K562 (cell line): ENCODE measurements around the gene ZFAND6. TPM values are rescaled to one million over a fixed set of nuclear protein-coding genes. Genes with fewer than 3 reads are reported as not detected.

Experiments used
- ASH1L ChIP-seq: fragments of 450-650 bp; IDR thresholded peaks from 2 replicates; pipeline ENCODE4 v1.6.1; 2018; ENCODE audit warnings: borderline replicate concordance, mild to moderate bottlenecking, low read depth; ENCODE audit not compliant: partially characterized antibody
- CHD2 ChIP-seq: IDR thresholded peaks from 2 replicates; pipeline ENCODE4 v1.6.1; 2011; ENCODE audit warnings: low read depth, low read length
- ESRRA ChIP-seq: fragments of 450-650 bp; IDR thresholded peaks from 2 replicates; pipeline ENCODE4 v1.6.1; 2014; ENCODE audit warnings: low read depth, mild to moderate bottlenecking, moderate library complexity, borderline replicate concordance
- GABPA ChIP-seq: fragments of 200-800 bp; sonication (Bioruptor generic); conservative IDR thresholded peaks from 2 replicates; pipeline ENCODE4 v1.6.1; 2016; ENCODE audit warnings: low read depth, missing genetic modification characterization, missing compliant biosample characterization
- HES1 ChIP-seq: fragments of 450-650 bp; IDR thresholded peaks from 2 replicates; pipeline ENCODE4 v1.6.1; 2016; ENCODE audit warnings: low read depth, mild to moderate bottlenecking, moderate library complexity
- HIVEP1 ChIP-seq: fragments of 250-450 bp; sonication (Bioruptor Pico); IDR thresholded peaks from 2 replicates; pipeline ENCODE4 v1.4.0; 2020; ENCODE audit warnings: mild to moderate bottlenecking
- NKRF ChIP-seq: fragments of 450-650 bp; IDR thresholded peaks from 2 replicates; pipeline ENCODE4 v1.6.1; 2016; ENCODE audit warnings: borderline replicate concordance
- RBM25 ChIP-seq: fragments of 200-400 bp; formaldehyde crosslinking; IDR thresholded peaks from 2 replicates; pipeline ENCODE4 v1.6.1; 2018; ENCODE audit warnings: low read length, low read depth, moderate library complexity; ENCODE audit not compliant: severe bottlenecking
- REST ChIP-seq, 2 experiments: fragments of 450-650 bp; formaldehyde crosslinking in 1 of 2; IDR thresholded peaks; 2 replicates each; pipeline versions ENCODE4 v1.4.0 to v1.6.1; 2014 to 2020; ENCODE audit warnings: mild to moderate bottlenecking in 2 of 2, borderline replicate concordance in 1 of 2, low read depth in 1 of 2
- SRSF7 ChIP-seq: fragments of 200-400 bp; formaldehyde crosslinking; optimal IDR thresholded peaks from 2 replicates; pipeline ENCODE3; 2017; ENCODE audit warnings: mild to moderate bottlenecking, low read depth, low read length
- STAT6 ChIP-seq: sonication (generic); formaldehyde crosslinking; IDR thresholded peaks from 2 replicates; pipeline ENCODE4 v1.8.1; 2023; ENCODE audit warnings: mild to moderate bottlenecking, missing genetic modification reagents
- ZNF212 ChIP-seq: fragments of 450-650 bp; formaldehyde crosslinking; IDR thresholded peaks from 2 replicates; pipeline ENCODE4 v1.4.0; 2020; ENCODE audit warnings: mild to moderate bottlenecking
- ZNF778 ChIP-seq: fragments of 450-650 bp; formaldehyde crosslinking; IDR thresholded peaks from 2 replicates; pipeline ENCODE4 v1.4.0; 2020; ENCODE audit warnings: mild to moderate bottlenecking, moderate library complexity
- polyA plus RNA-seq, 8 experiments: library from polyadenylated mRNA; depleted of rRNA in 4 of 8; stranded (reverse) in 5 of 8; unstranded in 3 of 8; fragments of >200 nt; fragmentation: Nextera tagmentation in 2 of 8; fragmentation: Illumina TruSeq in 1 of 8; extraction: Ambion mirVana in 2 of 8; extraction: Trizol in 1 of 8; gene quantifications; 2 replicates each; pipeline versions ENCODE4 v1.2.1 to v1.2.3, GENCODE V29; 2011 to 2014; ENCODE audit warnings: inconsistent platforms in 1 of 8, missing spikeins in 1 of 8
- total RNA-seq, 7 experiments: library from RNA; depleted of rRNA in 6 of 7; stranded (reverse); fragments of >200 nt in 6 of 7; fragmentation: Illumina TruSeq in 2 of 7; extraction: Trizol in 2 of 7; gene quantifications; 2 replicates each; pipeline versions ENCODE4 v1.2.1 to v1.2.3, GENCODE V29; 2011 to 2021; ENCODE audit warnings: low replicate concordance in 1 of 7
- TF ChIP-seq, protein P1 (sequence below): fragments of 250-450 bp; sonication (Bioruptor Pico); IDR thresholded peaks from 2 replicates; pipeline ENCODE4 v1.8.0; 2021; ENCODE audit warnings: moderate library complexity, mild to moderate bottlenecking, inconsistent platforms

The ZFAND6 gene
- total and polyA plus RNA-seq, 9 of the 15 experiments (the other 6 are each of a cell fraction or from before 2014, with no cell fraction given) = 53.9 to 206 (median 88.9) TPM

DNA sequence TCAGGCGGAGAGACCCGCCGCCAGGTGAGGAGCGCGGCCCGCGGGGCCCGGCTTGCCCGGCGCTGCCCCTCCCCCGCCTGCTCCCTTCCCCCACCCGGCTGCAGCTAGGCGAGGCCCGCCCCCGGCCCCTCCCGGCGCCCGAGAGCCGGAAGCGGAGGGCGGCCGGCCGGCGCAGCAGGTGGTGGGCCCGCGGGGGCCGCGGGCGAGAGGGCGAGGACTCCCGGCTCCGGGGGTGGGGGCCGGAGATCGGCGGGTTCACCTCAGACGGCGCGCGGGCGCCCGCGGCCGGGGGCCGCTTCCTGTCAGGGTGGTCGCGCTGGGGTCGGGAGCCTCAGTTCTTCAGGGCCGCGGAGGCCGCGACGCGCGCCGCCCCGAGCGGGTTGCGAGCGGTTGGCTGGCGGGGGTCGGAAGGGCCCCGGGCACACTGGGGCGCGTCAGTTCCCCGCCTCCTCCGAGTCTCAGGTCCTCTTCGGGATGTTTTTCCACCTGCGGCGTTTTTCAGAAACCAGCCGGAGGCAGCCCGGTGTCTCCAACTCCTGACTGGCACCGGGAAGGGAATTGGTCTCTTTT, 395 bp downstream of the ZFAND6 start (continued):
- peak; percentile 45; the same call in 1 of the 2 replicates for TF ChIP-seq REST (IDR thresholded peaks at IDR 0.05; ENCODE audit: borderline replicate concordance)
- no peak for TF ChIP-seq REST (CRISPR knock-in tag; IDR thresholded peaks at IDR 0.05; ENCODE audit: low read depth)
- no peak for TF ChIP-seq ZNF212 (CRISPR knock-in tag)
- no peak for TF ChIP-seq ZNF778
- TF ChIP-seq, protein P1, sequence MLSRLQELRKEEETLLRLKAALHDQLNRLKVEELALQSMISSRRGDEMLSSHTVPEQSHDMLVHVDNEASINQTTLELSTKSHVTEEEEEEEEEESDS (CRISPR knock-in tag) = no peak
- TF ChIP-seq ASH1L = no peak
- TF ChIP-seq ESRRA = 0 out of 2 replicates have a peak, but pooled peaks have one; percentile 11
- TF ChIP-seq GABPA (tag) = peak; percentile 85
- no peak for TF ChIP-seq STAT6 (CRISPR knock-in tag)
- no peak for TF ChIP-seq SRSF7
- TF ChIP-seq NKRF = no peak
- peak; percentile 74 for TF ChIP-seq CHD2
- TF ChIP-seq HES1 = no peak
- TF ChIP-seq RBM25 = peak; percentile 2
- no peak for TF ChIP-seq HIVEP1
